ENCODE results near the gene NCKIPSD.
A peak's percentile ranks its signal among the peaks of the same experiment; 100 is the strongest.
"Not testable (repeated sequence)": the region's sequence is repeated elsewhere in the genome, so short reads cannot be mapped to it uniquely, and the experiment has no call there.

The NCKIPSD gene

GRCh38 chr3:48685603-48686511, at the start of gene NCKIPSD:
Gene NCKIPSD, minus strand, starts transcription at chr3:48685915. Its CDS starts 108 bp downstream, at chr3:48685807.
- DNase-seq: peak; percentile 50 to 52

DNA sequence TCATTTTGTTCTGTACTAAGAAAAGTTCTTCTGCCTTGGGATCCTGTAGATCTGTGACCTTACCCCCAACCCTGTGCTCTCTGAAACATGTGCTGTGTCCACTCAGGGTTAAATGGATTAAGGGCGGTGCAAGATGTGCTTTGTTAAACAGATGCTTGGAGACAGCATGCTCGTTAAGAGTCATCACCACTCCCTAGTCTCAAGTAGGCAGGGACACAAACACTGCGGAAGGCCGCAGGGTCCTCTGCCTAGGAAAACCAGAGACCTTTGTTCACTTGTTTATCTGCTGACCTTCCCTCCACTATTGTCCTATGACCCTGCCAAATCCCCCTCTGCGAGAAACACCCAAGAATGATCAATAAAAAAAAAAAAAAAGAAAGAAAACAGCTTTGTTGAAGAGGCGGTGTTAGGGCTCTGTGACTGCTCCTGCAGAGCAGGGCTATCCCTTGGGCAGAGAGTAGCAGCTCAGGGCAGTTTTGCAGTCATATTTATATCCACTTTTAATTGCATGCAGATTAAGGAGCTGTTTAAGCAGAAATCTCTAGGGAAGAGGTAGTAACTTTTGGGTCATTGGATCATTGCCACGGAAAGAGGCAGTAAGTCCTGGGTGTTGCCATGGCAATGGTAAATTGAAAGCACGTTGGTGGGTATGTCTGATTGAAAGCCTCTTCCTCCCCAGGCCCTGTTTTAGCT, 49.5 kb upstream of the NCKIPSD start:
- not testable (repeated sequence) for DNase-seq

DNA sequence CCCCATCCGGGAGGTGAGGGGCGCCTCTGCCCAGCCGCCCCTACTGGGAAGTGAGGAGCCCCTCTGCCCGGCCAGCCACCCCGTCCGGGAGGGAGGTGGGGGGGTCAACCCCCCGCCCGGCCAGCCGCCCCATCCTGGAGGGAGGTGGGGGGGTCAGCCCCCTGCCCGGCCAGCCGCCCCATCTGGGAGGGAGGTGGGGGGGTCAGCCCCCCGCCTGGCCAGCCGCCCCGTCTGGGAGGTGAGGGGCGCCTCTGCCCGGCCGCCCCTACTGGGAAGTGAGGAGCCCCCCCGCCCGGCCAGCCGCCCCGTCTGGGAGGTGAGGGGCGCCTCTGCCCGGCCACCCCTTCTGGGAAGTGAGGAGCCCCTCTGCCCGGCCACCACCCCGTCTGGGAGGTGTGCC, 48.8 kb upstream of the NCKIPSD start:
- not testable (repeated sequence) for DNase-seq

DNA sequence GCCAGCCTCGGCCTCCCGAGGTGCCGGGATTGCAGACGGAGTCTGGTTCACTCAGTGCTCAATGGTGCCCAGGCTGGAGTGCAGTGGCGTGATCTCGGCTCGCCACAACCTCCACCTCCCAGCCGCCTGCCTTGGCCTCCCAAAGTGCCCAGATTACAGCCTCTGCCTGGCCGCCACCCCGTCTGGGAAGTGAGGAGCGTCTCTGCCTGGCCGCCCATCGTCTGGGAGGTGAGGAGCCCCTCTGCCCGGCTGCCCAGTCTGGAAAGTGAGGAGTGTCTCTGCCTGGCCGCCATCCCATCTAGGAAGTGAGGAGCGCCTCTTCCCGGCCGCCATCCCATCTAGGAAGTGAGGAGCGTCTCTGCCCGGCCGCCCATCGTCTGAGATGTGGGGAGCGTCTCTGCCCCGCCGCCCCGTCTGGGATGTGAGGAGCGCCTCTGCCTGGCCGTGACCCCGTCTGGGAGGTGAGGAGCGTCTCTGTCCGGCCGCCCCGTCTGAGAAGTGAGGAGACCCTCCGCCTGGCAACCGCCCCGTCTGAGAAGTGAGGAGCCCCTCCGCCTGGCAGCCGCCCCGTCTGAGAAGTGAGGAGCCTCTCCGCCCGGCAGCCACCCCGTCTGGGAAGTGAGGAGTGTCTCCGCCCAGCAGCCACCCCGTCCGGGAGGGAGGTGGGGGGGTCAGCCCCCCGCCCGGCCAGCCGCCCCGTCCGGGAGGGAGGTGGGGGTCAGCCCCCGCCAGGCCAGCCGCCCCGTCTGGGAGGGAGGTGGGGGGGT, 48.2 kb upstream of the NCKIPSD start:
- DNase-seq: not testable (repeated sequence)

- DNase-seq: no peak
Observed at GRCh38 chr3:48727511-48727910, 41.8 kb upstream of the NCKIPSD start.

- DNase-seq: not testable (repeated sequence)
Observed at GRCh38 chr3:48725185-48725855, 39.6 kb upstream of the NCKIPSD start.

GRCh38 chr3:48723725-48724124, 38.0 kb upstream of the NCKIPSD start:
- no peak for DNase-seq

- not testable (repeated sequence) for DNase-seq
Observed at GRCh38 chr3:48723293-48723692, 37.6 kb upstream of the NCKIPSD start.

DNA sequence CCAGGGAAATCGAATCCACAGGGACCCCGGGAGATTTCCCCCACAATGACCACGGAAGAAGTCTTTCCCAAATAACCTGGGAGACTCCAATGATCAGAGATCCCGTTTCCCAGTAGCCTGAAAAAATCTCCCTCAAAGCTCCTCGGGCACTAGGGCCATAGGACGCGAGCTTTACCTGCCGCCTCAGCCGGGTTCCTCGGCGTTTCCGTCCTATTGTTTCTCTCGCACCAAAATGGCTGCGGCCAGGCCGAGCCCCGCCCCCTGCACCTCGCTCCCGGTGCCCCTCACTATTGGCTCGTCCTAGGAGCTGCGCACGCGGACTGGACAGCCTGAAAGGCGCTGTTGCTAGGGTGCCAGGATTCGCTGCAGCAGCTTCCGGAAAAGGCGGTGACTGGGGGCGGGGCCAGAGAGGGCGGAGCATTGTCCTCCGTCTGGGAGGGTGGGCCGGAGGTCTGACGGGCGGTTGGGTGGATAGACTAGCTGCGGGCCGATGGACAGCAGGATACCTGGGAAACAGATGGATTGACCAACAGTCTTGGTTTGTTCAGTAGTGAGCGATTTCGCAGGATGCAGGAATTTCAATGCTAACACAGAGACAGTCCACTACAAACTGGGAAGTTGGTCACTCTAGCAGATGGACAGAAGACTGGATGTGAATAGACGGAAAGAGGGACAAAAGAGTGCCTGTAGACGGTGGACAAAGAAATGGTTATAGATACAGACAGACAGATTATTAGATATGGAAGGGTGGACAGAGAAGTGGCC, 31.4 kb upstream of the NCKIPSD start, which contains the start of gene IP6K2:
Gene IP6K2, minus strand, starts transcription at position 240 of the 765 bp plus-strand sequence. CDS start 21,930 bp downstream, outside the sequence.
- peak; percentile 85 to 89 for DNase-seq

- DNase-seq: no peak
Observed at GRCh38 chr3:48716508-48716981, 30.8 kb upstream of the NCKIPSD start.

DNA sequence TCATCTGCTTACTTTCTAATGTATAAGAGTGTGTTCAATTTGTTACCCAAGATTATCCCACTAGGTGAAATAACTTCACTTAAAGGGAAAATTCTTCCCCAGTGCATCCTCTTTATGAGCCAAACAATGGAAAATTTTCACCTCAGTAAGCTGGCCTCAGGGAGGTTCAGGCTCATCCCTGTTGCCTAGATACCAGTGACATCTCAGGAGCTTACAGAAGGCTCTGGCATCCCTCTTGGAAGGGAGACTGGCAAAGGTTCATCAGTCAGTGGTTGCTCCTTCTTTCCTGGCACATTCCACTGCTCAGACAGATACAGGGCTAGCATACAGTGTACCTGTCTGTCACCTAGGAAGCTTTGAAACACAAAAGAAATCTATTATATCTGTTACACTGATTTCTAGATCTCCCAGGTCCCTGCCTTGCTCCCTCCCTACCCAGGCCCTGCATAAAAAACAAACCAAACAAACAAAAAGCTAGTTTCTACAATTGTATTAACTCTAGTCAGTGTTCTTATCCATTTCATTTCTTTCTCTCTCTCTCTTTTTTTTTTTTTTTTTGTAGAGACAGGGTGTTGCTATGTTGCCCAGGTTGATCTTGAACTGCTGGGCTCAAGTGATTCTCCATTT, 29.6 kb upstream of the NCKIPSD start:
- DNase-seq: no peak

- no peak for DNase-seq
Observed at GRCh38 chr3:48711727-48712126, 26.0 kb upstream of the NCKIPSD start.

DNA sequence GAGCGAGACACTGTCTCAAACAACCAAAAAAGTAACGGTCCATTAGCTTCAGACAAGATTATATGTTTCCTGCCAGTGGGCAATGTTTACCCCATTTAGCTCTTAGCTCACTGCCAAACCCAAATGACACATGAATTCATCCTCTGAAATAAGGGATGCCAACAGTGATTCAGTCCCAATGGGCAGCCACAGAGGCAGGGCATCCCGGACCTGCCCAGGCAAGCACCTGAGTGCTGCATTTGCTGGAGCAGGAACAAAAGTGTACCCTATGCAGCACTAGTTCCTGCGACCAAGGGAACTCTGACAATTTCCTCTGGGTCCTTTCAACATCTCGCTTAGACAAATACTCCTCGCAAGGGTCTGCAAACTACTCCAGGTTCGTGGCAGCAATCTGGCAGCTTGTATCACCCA, 23.3 kb upstream of the NCKIPSD start:
- DNase-seq: no peak

- DNase-seq: no peak
Observed at GRCh38 chr3:48708481-48708889, 22.8 kb upstream of the NCKIPSD start.

DNA sequence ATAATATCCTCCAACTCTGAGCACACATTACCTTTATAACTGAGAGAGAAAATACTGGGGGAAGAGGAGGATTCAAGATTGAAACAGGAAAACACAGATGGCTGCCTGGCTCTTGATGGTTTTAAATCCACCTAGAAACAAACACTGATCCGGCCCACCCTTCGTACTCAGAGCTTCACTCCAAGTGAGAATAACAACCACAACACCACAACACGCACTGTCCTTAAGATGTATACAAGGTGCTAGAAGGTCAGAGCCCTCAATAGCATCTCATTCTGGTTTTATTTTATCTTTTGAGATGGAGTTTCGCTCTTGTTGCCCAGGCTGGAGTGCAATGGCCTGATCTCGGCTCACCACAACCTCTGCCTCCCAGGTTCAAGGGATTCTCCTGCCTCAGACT, 21.4 kb upstream of the NCKIPSD start:
- DNase-seq: no peak

- DNase-seq: no peak
Observed at GRCh38 chr3:48702320-48702920, 16.7 kb upstream of the NCKIPSD start.

DNA sequence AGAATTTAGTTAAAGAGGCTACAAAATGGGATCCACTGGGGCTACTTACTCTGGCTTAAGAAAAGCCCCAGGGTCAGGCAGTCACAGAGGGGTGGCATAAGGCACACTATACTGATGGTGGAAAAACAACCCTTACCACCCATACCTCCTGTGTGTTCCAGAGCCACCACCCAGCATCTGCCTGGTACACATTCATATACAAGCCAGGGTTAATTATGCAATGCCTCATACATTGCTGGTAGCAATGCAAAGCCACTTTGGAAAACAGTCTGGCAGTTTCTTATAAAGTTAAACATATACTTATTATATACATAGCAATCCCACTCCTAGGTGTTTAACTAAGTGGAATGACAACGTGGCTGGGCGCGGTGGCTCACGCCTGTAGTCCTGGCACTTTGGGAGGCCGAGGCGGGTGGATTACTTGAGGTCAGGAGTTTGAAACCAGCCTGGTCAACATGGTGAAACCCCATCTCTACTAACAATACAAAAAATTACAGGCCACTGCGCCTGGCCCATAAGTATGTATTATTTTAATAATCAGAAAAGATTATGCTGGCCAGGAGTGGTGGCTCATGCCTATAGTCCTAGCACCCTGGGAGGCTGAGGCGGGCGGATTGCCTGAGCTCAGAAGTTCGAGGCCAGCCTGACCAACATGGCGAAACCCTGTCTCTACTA, 15.2 kb upstream of the NCKIPSD start:
- no peak for DNase-seq

DNA sequence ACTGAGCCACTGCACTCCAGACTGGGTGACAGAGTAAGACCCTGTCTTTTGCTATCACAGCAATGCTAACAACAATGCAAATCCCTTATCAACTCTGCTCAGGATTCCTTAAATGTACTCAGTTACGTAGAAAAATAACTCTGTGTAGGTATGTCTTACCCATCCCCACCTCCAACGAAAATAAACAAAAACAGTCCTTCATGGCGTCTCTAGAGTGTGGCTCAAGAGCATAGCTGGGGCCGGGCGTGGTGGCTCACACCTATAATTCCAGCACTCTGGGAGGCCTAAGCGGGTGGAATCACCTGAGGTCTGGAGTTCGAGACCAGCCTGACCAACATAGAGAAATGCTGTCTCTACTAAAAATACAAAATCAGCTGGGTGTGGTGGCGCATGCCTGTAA, 13.2 kb upstream of the NCKIPSD start:
- DNase-seq: no peak

- no peak for DNase-seq
Observed at GRCh38 chr3:48697952-48698351, 12.2 kb upstream of the NCKIPSD start.

GRCh38 chr3:48696601-48697000, 10.9 kb upstream of the NCKIPSD start:
- no peak for DNase-seq

All from NCI-H187 (cell line).